LHCN-M2 (cell line): ENCODE measurements around the gene CAPZB. TPM values are rescaled to one million over a fixed set of nuclear protein-coding genes. Genes with fewer than 3 reads are reported as not detected.

Experiments
- DNase-seq: peaks from one replicate; pipeline ENCODE4 v3.0.0-alpha.2; 2012; ENCODE audit warnings: low read depth
- total RNA-seq: library from RNA; depleted of rRNA; stranded (reverse); fragments of >200 nt; gene quantifications from 2 replicates; pipeline ENCODE4 v1.2.3, GENCODE V29; 2014

The CAPZB gene
- total RNA-seq, 1 experiment from 2014 or later = 134 TPM

- no peak for DNase-seq
Measured at GRCh38 chr1:19407494-19408096, 77.7 kb downstream of the CAPZB start.

GRCh38 chr1:19406680-19407079, 78.7 kb downstream of the CAPZB start:
- no peak for DNase-seq

- DNase-seq = no peak
Measured at GRCh38 chr1:19405761-19406487, 79.4 kb downstream of the CAPZB start.

- no peak for DNase-seq
Measured at GRCh38 chr1:19405195-19405760, 80.1 kb downstream of the CAPZB start.

GRCh38 chr1:19404748-19405147, 80.6 kb downstream of the CAPZB start:
- DNase-seq = no peak

GRCh38 chr1:19403256-19403655, 82.1 kb downstream of the CAPZB start:
- no peak for DNase-seq

GRCh38 chr1:19402031-19402813, 83.1 kb downstream of the CAPZB start:
- no peak for DNase-seq

- DNase-seq = no peak
Measured at GRCh38 chr1:19401535-19401889, 83.8 kb downstream of the CAPZB start.

- DNase-seq = no peak
Measured at GRCh38 chr1:19400875-19401534, 84.3 kb downstream of the CAPZB start.

- no peak for DNase-seq
Measured at GRCh38 chr1:19400192-19400611, 85.1 kb downstream of the CAPZB start.

- DNase-seq = peak; percentile 88
Measured at GRCh38 chr1:19398309-19398760, 87.0 kb downstream of the CAPZB start.

- no peak for DNase-seq
Measured at GRCh38 chr1:19397217-19397945, 88.0 kb downstream of the CAPZB start.

GRCh38 chr1:19396280-19396679, 89.1 kb downstream of the CAPZB start:
- no peak for DNase-seq

GRCh38 chr1:19395678-19396192, 89.6 kb downstream of the CAPZB start:
- DNase-seq = no peak

GRCh38 chr1:19393046-19393445, 92.3 kb downstream of the CAPZB start:
- no peak for DNase-seq

GRCh38 chr1:19392221-19392620, 93.1 kb downstream of the CAPZB start:
- DNase-seq = no peak

- DNase-seq = no peak
Measured at GRCh38 chr1:19391596-19391981, 93.8 kb downstream of the CAPZB start.

GRCh38 chr1:19390901-19391595, 94.3 kb downstream of the CAPZB start:
- DNase-seq = peak; percentile 37

- DNase-seq = no peak
Measured at GRCh38 chr1:19390166-19390850, 95.0 kb downstream of the CAPZB start.

GRCh38 chr1:19388980-19389379, 96.4 kb downstream of the CAPZB start:
- DNase-seq = peak; percentile 88
